Smooth muscle cell (in vitro differentiated cells): ENCODE data around the gene GRK5. TPM values are rescaled to one million over a fixed set of nuclear protein-coding genes. Genes with fewer than 3 reads are reported as not detected.

ENCODE experiments used
- DNase-seq: peaks from one replicate; lab custom pipeline; 2025; ENCODE audit not compliant: unreplicated experiment; lab: John Stamatoyannopoulos, UW
- H2AFZ ChIP-seq: fragments of 200-600 bp; sonication (generic); 2 replicates; pipeline ENCODE4 v1.6.0; 2016; ENCODE audit warnings: antibody characterized with exemption, low read depth, mild to moderate bottlenecking
- H3F3A ChIP-seq: fragments of 200-600 bp; sonication (generic); 2 replicates; pipeline ENCODE4 v1.6.0; 2017; ENCODE audit warnings: antibody characterized with exemption, low read depth
- H3K27ac ChIP-seq: fragments of 200-600 bp; sonication (generic); 2 replicates; pipeline ENCODE4 v1.5.1; 2016; ENCODE audit warnings: low read depth, mild to moderate bottlenecking
- H3K27me3 ChIP-seq: fragments of 200-600 bp; sonication (generic); 2 replicates; pipeline ENCODE4 v1.6.1; 2016; ENCODE audit warnings: low read depth, mild to moderate bottlenecking
- H3K36me3 ChIP-seq: fragments of 200-600 bp; sonication (generic); 2 replicates; pipeline ENCODE4 v1.5.1; 2016; ENCODE audit warnings: low read depth
- H3K4me1 ChIP-seq: fragments of 200-600 bp; sonication (generic); 2 replicates; pipeline ENCODE4 v1.5.1; 2016; ENCODE audit warnings: low read depth
- H3K4me2 ChIP-seq: fragments of 200-600 bp; sonication (generic); 2 replicates; pipeline ENCODE4 v1.6.0; 2016; ENCODE audit warnings: mild to moderate bottlenecking
- H3K4me3 ChIP-seq: fragments of 200-600 bp; sonication (generic); 2 replicates; pipeline ENCODE4 v1.5.1; 2016; ENCODE audit warnings: mild to moderate bottlenecking
- H3K79me2 ChIP-seq: fragments of 200-600 bp; sonication (generic); 2 replicates; pipeline ENCODE4 v1.6.0; 2016; ENCODE audit warnings: low read depth, mild to moderate bottlenecking
- H3K9ac ChIP-seq: fragments of 200-600 bp; sonication (generic); 2 replicates; pipeline ENCODE4 v1.6.0; 2016; ENCODE audit warnings: low read depth
- H3K9me3 ChIP-seq: fragments of 200-600 bp; sonication (generic); replicated peaks from 2 replicates; pipeline ENCODE4 v1.5.1; 2016; ENCODE audit warnings: low read depth
- H4K20me1 ChIP-seq: fragments of 200-600 bp; sonication (generic); 2 replicates; pipeline ENCODE4 v1.6.0; 2016; ENCODE audit warnings: low read depth
- WGBS: methylation state at CpG from one replicate; pipeline ENCODE4 v1.1.7; 2016; ENCODE audit warnings: low lambda C conversion rate; 5-methylcytosine and 5-hydroxymethylcytosine counted together
- polyA plus RNA-seq: library from polyadenylated mRNA; unstranded; fragments of >200 nt; fragmentation: Nextera tagmentation; extraction: Ambion mirVana; gene quantifications from 2 replicates; pipeline ENCODE4 v1.2.1, GENCODE V29; 2016
- total RNA-seq: library from RNA; depleted of rRNA; stranded (reverse); fragments of >200 nt; gene quantifications from 2 replicates; pipeline ENCODE4 v1.2.3, GENCODE V29; 2014
- TF ChIP-seq, protein P1 (sequence below): fragments of 200-600 bp; sonication (generic); IDR thresholded peaks from 2 replicates; pipeline ENCODE4 v1.5.1; 2017; ENCODE audit warnings: borderline replicate concordance, mild to moderate bottlenecking, antibody characterized with exemption; ENCODE audit not compliant: insufficient read depth, poor library complexity, severe bottlenecking

The GRK5 gene
- total and polyA plus RNA-seq, 2 experiments from 2014 or later, result 4.4 to 5.2 TPM

GRCh38 chr10:119373294-119374102, 166.1 kb downstream of the GRK5 start:
- Histone ChIP-seq H3K9ac (no peak overlapping the region), H3F3A (no peaks in the 10 kb centered on the region), H3K27ac (no peak overlapping the region), H3K27me3 (no peaks in the 10 kb centered on the region), H3K9me3 (no peaks in the 10 kb centered on the region), H4K20me1 (peaks cover 5% of the 10 kb centered on the region), H3K4me1 (no peaks in the 10 kb centered on the region), H3K79me2 (no peaks in the 10 kb centered on the region), H2AFZ (no peak overlapping the region), H3K4me2 (no peak overlapping the region), H3K36me3 (no peaks in the 10 kb centered on the region), H3K4me3 (no peak overlapping the region)
- 97% methylated on average over 13 of the region's 13 CpGs for WGBS
- DNase-seq, result no peak
- TF ChIP-seq, protein P1, sequence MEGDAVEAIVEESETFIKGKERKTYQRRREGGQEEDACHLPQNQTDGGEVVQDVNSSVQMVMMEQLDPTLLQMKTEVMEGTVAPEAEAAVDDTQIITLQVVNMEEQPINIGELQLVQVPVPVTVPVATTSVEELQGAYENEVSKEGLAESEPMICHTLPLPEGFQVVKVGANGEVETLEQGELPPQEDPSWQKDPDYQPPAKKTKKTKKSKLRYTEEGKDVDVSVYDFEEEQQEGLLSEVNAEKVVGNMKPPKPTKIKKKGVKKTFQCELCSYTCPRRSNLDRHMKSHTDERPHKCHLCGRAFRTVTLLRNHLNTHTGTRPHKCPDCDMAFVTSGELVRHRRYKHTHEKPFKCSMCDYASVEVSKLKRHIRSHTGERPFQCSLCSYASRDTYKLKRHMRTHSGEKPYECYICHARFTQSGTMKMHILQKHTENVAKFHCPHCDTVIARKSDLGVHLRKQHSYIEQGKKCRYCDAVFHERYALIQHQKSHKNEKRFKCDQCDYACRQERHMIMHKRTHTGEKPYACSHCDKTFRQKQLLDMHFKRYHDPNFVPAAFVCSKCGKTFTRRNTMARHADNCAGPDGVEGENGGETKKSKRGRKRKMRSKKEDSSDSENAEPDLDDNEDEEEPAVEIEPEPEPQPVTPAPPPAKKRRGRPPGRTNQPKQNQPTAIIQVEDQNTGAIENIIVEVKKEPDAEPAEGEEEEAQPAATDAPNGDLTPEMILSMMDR, result no peak

- TF ChIP-seq, protein P1, result no peak
- Histone ChIP-seq H3K27ac (no peak overlapping the region), H3K36me3 (no peaks in the 10 kb centered on the region), H3K4me3 (no peak overlapping the region), H2AFZ (no peak overlapping the region), H3K4me2 (no peak overlapping the region), H3F3A (no peaks in the 10 kb centered on the region), H3K27me3 (no peaks in the 10 kb centered on the region), H3K9ac (no peak overlapping the region), H3K9me3 (no peaks in the 10 kb centered on the region), H4K20me1 (peaks cover 5% of the 10 kb centered on the region), H3K79me2 (no peaks in the 10 kb centered on the region), H3K4me1 (no peaks in the 10 kb centered on the region)
- 91% methylated on average over 4 of the region's 4 CpGs for WGBS
- DNase-seq, result no peak
These were observed 166.9 kb downstream of the GRK5 start for GRCh38 chr10:119374236-119374635.

DNA sequence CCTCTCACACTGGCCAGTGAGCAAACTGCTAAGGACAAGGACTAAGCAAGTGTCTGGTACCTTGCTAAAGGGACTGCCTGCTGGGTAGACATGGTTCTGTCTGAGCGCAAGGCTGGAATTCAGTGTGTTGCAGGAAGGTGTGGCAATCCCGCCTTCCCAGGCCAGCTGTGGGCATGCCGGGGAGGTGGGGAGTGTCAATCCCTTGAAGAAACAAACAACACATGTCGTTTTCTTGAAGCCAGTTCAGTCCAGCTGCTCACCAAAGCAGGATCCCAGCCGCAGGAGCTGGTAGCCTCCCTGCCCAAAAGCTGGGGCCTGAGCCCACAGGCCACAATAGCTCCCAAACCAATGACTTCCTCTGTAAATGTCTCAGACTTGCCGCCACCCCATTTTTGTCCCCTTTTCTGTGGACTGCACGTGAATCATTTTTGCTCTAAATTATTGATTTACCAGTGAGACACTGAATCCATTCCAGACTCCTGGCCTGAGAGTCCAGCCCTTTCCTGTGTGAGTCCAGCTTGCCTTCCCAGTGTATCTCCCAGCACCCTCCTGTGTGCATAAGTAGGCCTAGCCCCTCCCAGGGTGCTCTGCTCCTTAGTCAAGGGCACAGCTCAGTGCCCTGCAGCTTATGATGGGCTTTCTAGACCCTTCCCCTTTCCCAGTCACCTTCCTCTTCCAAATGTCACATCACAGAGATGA, 168.4 kb downstream of the GRK5 start:
- Histone ChIP-seq H3K4me2 (no peak overlapping the region), H3F3A (no peaks in the 10 kb centered on the region), H3K79me2 (no peaks in the 10 kb centered on the region), H4K20me1 (peaks cover 5% of the 10 kb centered on the region), H3K4me3 (no peak overlapping the region), H3K9me3 (no peaks in the 10 kb centered on the region), H2AFZ (no peak overlapping the region), H3K27ac (no peak overlapping the region), H3K36me3 (no peaks in the 10 kb centered on the region), H3K4me1 (no peaks in the 10 kb centered on the region), H3K27me3 (no peaks in the 10 kb centered on the region), H3K9ac (no peak overlapping the region)
- DNase-seq, result no peak
- TF ChIP-seq, protein P1, result no peak
- WGBS, result 81% methylated on average over 7 of the region's 7 CpGs
